Nephron (organoid): ENCODE measurements around the gene ZSCAN2.

Experiments used
- H3K27ac Mint-ChIP-seq, 3 experiments: 2 replicates each; pipeline ENCODE4 v1.8.0; 2020; ENCODE audit warnings: mixed read lengths in 3 of 3, mild to moderate bottlenecking in 2 of 3, moderate library complexity in 1 of 3
- H3K27me3 Mint-ChIP-seq: 2 replicates; pipeline ENCODE4 v1.8.0; 2021; ENCODE audit warnings: low read depth, mild to moderate bottlenecking, moderate library complexity, mixed read lengths
- H3K36me3 Mint-ChIP-seq: 2 replicates; pipeline ENCODE4 v1.8.0; 2020; ENCODE audit warnings: low read depth, mixed read lengths
- H3K4me1 Mint-ChIP-seq: 2 replicates; pipeline ENCODE4 v1.8.0; 2020; ENCODE audit warnings: mixed read lengths
- H3K4me3 Mint-ChIP-seq, 3 experiments: 2 replicates each; pipeline ENCODE4 v1.8.0; 2020; ENCODE audit warnings: mild to moderate bottlenecking in 3 of 3, mixed read lengths in 3 of 3, moderate library complexity in 2 of 3
- H3K9me3 Mint-ChIP-seq: 2 replicates; pipeline ENCODE4 v1.8.0; 2020; ENCODE audit warnings: mixed read lengths
- TF ChIP-seq, protein P1 (sequence below), 3 experiments: fragments of 200-600 bp; sonication (generic); IDR thresholded peaks; one replicate each; pipeline ENCODE4 v1.5.0; 2021; ENCODE audit warnings: antibody characterized with exemption in 3 of 3; ENCODE audit not compliant: unreplicated experiment in 3 of 3

The ZSCAN2 gene

DNA sequence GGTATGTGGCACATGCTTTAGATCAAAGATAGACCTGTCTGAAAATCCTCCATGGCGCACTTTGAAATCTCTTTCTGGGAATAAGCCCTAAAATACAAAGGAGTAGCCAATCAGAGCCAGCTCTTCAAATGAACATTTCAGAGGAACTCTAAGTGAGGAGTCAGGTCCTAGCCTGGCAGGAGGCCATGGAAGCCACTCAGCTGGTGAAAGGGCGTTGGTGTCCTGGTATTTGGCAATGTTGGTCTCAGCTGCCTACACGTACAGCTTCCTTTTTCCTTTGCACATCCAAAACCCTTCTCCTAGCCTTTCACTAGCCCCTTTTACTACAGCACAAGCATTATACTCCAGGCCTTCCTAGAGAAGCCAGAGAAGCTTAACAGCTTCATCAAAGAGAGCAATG is 47.7 kb downstream of the ZSCAN2 start:
- Mint-ChIP-seq H3K27me3 (no peaks in the 10 kb centered on the region), H3K4me3 (no peak overlapping the region), H3K9me3 (no peaks in the 10 kb centered on the region), H3K4me1 (peaks cover 18% of the 10 kb centered on the region), H3K36me3 (peaks cover 48% of the 10 kb centered on the region), H3K27ac (no peak overlapping the region)
- TF ChIP-seq, protein P1, sequence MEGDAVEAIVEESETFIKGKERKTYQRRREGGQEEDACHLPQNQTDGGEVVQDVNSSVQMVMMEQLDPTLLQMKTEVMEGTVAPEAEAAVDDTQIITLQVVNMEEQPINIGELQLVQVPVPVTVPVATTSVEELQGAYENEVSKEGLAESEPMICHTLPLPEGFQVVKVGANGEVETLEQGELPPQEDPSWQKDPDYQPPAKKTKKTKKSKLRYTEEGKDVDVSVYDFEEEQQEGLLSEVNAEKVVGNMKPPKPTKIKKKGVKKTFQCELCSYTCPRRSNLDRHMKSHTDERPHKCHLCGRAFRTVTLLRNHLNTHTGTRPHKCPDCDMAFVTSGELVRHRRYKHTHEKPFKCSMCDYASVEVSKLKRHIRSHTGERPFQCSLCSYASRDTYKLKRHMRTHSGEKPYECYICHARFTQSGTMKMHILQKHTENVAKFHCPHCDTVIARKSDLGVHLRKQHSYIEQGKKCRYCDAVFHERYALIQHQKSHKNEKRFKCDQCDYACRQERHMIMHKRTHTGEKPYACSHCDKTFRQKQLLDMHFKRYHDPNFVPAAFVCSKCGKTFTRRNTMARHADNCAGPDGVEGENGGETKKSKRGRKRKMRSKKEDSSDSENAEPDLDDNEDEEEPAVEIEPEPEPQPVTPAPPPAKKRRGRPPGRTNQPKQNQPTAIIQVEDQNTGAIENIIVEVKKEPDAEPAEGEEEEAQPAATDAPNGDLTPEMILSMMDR (IDR thresholded peaks at IDR 0.05; ENCODE audit: unreplicated experiment in 3 of 3), result no peak

DNA sequence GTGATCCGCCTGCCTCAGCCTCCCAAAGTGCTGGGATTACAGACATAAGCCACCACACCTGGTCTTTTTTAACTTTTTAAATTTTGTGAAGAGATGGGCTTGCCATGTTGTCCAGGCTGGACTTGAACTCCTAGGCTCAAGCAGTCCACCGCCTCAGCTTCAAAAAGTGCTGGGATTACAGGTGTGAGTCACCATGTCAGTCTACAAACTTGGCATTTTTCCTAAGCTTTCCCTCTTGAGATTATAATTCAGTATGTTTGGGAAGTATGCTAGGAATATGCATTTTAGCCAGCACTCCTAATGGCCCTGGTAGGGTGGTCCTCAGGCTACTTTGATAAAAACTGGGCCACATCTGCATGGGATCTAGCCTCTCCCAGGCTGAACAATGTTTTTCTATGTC is 48.9 kb downstream of the ZSCAN2 start:
- H3K36me3 Mint-ChIP-seq, result peaks cover 46% of the 10 kb centered on the region
- H3K27ac Mint-ChIP-seq, result no peak overlapping the region
- H3K4me3 Mint-ChIP-seq, result no peak overlapping the region
- H3K9me3 Mint-ChIP-seq, result no peaks in the 10 kb centered on the region
- H3K27me3 Mint-ChIP-seq, result no peaks in the 10 kb centered on the region
- peaks cover 25% of the 10 kb centered on the region for H3K4me1 Mint-ChIP-seq
- TF ChIP-seq, protein P1 (IDR thresholded peaks at IDR 0.05; ENCODE audit: unreplicated experiment in 3 of 3), result no peak

DNA sequence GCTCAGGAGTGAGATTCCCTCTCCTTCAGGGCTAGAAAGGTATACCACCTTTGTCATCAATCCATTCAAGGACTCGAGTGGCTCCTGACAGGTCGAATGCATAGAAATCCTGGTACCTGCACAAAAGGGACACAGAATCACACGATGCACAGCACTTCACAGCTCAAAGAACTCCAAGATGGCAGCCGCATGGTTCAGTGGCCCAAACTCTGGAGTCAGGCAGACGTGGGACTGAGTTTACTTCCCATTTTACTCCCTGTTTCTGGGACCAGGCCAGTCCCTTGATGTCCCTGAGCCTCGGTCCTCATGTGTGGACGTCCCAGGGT is 52.7 kb downstream of the ZSCAN2 start:
- H3K36me3 Mint-ChIP-seq, result peaks cover 23% of the 10 kb centered on the region
- peaks cover 29% of the 10 kb centered on the region for H3K4me1 Mint-ChIP-seq
- H3K27ac Mint-ChIP-seq, result peak overlapping the region; percentile 96 to 99 (median 99)
- H3K9me3 Mint-ChIP-seq, result no peaks in the 10 kb centered on the region
- TF ChIP-seq, protein P1 (IDR thresholded peaks at IDR 0.05; ENCODE audit: unreplicated experiment in 3 of 3), result no peak
- no peaks in the 10 kb centered on the region for H3K27me3 Mint-ChIP-seq
- peak overlapping the region; percentile 97 to 98 (median 98) for H3K4me3 Mint-ChIP-seq

DNA sequence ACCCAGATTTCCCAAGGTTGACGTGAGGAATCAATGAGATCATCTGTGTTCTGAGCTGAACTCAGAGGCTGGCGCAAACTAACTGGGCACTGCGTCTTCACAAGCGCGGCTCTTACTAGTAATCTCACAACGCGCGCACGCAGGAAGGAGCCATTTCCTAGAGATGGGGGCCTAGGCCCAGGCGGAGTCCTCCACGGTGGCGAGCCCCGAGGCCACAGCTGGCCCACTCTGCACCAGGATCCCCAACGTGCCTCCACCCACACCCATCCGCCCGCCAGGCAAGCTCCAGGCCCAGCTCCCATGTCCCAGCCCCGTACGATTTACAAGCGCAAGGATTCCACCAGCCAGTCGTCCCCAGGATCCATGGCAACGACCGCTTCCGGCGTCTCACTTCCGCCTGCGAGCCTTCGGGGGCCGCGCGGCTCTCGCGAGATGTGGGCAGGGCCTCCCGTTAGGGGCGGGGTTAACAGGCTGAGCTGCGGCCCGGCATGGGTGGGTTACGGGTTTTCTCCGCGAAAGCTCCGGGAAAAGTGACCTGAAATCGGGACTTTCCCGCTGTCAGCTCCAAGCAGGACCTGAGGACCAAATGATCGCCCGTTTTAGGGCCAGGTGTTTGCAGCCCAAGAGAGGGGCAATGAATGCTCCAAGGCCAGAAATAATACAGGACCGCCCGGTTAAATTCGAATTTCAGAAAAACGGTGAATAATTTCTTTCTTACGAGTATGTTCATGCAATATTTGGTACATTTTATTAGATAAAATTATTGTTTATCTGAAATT is 53.3 kb downstream of the ZSCAN2 start, which contains the start of gene WDR73:
WDR73 (minus strand) TSS at position 374 of the 779 bp plus-strand sequence; CDS start at position 365, 9 bp downstream.
- Mint-ChIP-seq H3K27me3 (no peaks in the 10 kb centered on the region), H3K9me3 (no peaks in the 10 kb centered on the region), H3K27ac (peak within 1 kb of the TSS; percentile 96 to 99 (median 99)), H3K4me3 (peak within 1 kb of the TSS; percentile 97 to 98 (median 98)), H3K4me1 (peaks cover 27% of the 10 kb centered on the region), H3K36me3 (peaks cover 18% of the 10 kb centered on the region)
- TF ChIP-seq, protein P1 (IDR thresholded peaks at IDR 0.05; ENCODE audit: unreplicated experiment in 3 of 3), result no peak

DNA sequence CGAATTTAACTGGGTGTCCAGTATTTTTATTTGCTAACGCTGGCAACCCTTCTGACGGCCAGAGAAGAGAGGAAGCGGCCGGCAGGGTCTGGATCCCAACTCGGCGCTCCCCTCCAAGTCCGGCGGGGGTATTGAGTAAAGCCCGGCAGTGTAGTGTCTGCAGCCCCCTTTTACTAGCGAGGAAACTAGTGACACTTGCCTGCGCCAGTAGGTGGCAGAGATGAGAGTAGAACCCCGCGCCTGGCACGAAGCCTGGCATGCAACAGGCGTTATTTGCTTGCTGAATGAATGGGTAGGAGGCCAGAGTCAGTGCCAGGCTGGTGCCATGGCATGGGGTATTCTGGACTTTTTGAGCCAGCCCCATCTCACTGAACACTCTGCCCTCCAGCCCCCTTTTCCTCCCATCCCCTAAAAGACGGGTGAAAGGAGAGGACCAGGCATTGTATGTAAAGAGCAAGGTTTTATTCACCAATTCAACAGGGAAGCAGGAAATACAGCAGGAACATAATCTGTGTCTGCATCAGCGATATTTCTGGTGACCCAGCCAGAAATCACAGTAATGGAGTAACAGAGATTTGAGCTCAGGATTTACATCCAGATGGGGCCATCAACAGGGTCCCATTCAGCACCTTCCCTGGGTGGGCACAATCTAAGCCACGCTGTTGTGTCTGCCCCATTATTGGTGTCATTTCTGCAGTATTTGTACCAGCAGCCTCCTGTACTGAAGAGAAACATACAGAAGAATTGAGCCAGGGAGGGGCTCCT is 54.1 kb downstream of the ZSCAN2 start:
- Mint-ChIP-seq H3K36me3 (peaks cover 16% of the 10 kb centered on the region), H3K27me3 (no peaks in the 10 kb centered on the region), H3K4me3 (peak overlapping the region; percentile 97 to 98 (median 98)), H3K9me3 (no peaks in the 10 kb centered on the region), H3K27ac (peak overlapping the region; percentile 96 to 99 (median 99)), H3K4me1 (peaks cover 30% of the 10 kb centered on the region)
- TF ChIP-seq, protein P1 (IDR thresholded peaks at IDR 0.05; ENCODE audit: unreplicated experiment in 3 of 3), result peak; percentile 59 to 64 (median 63)
